Left lung (tissue), 10 donors: ENCODE results near the gene BCL2L14. TPM values are rescaled to one million over a fixed set of nuclear protein-coding genes. Genes with fewer than 3 reads are reported as not detected.
"Not testable (repeated sequence)": the region's sequence is repeated elsewhere in the genome, so short reads cannot be mapped to it uniquely, and the experiment has no call there.

Experiments
- ATAC-seq: fragments of 200-7000 bp; cut with Tn5 transposase; one replicate; pipeline ENCODE4 v1.9.1; 2020; ENCODE audit warnings: moderate library complexity
- DNase-seq, 4 donors: peaks; one replicate each; pipeline ENCODE4 v3.0.0-alpha.2; 2013 to 2020
- H3K27ac ChIP-seq, 2 donors: fragments of 200-600 bp; sonication (generic) in 1 of 2; one replicate each; pipeline versions ENCODE4 v1.5.0 to v1.8.0; 2020 to 2021
- H3K27me3 ChIP-seq, 2 donors: fragments of 200-600 bp; sonication (generic) in 1 of 2; one replicate each; pipeline versions ENCODE4 v1.5.0 to v1.8.0; 2020 to 2021
- H3K36me3 ChIP-seq, 2 donors: fragments of 200-600 bp; sonication (generic) in 1 of 2; one replicate each; pipeline versions ENCODE4 v1.5.0 to v1.8.0; 2020 to 2021
- H3K4me1 ChIP-seq, 2 donors: fragments of 200-600 bp; one replicate each; pipeline ENCODE4 v1.8.0; 2021
- H3K4me3 ChIP-seq, 2 donors: fragments of 200-600 bp; sonication (generic) in 1 of 2; one replicate each; pipeline versions ENCODE4 v1.5.0 to v1.8.0; 2020 to 2021; ENCODE audit warnings: mild to moderate bottlenecking in 1 of 2
- H3K9me3 ChIP-seq, 2 donors: fragments of 200-600 bp; sonication (generic) in 1 of 2; one replicate each; pipeline versions ENCODE4 v1.5.0 to v1.8.0; 2020 to 2021
- intact Hi-C, 2 donors: fragments of 100-400 bp; cut with DNase I; formaldehyde crosslinking; loops; one replicate each; pipeline versions ENCODE4 v1.11.2 to v1.14.2; 2022
- polyA plus RNA-seq, 6 donors: library from polyadenylated mRNA; unstranded; fragments of 120-200 nt; gene quantifications; one replicate each; pipeline ENCODE4 v1.2.1, GENCODE V29; 2013; ENCODE audit not compliant: insufficient read length in 6 of 6
- total RNA-seq, 2 donors: library from RNA; stranded (reverse); fragmentation: NEBNext Ultra II Directional; extraction: Animal tissue kit (Norgen Biotek cat#: 25700); gene quantifications; one replicate each; pipeline ENCODE4 v1.2.1, GENCODE V29; 2021
- TF ChIP-seq, protein P1 (sequence below), 2 donors: fragments of 200-600 bp; sonication (generic) in 1 of 2; IDR thresholded peaks; one replicate each; pipeline versions ENCODE4 v1.5.0 to v1.8.0; 2021; ENCODE audit warnings: antibody characterized with exemption in 2 of 2
- donor health status: DM: no; HTN: yes; CAD: no.
- donor health status: DM: no; HTN: no; CAD: no.

BCL2L14 gene
- total and polyA plus RNA-seq, 8 donors: 0.31 to 1.7 (median 0.69) TPM

DNA sequence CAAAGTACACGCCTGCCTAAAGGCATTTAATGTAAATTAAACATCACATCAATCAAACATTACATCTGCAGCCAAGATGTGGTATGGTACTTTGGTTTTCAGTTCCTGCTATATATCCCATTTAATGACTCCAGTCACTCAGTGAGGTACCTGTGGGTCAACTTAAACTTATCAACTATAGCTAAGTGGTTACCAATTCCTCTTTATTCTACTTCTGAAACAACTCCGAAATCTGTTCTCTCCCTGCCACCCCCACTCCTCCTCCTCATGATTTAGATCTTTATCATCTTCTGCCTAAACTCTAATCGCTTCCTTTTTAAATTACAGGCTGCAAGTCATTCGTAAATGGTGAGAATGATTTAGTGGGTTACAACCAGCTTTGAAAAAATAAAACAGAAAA lies 57.9 kb downstream of the BCL2L14 start:
- TF ChIP-seq, protein P1, sequence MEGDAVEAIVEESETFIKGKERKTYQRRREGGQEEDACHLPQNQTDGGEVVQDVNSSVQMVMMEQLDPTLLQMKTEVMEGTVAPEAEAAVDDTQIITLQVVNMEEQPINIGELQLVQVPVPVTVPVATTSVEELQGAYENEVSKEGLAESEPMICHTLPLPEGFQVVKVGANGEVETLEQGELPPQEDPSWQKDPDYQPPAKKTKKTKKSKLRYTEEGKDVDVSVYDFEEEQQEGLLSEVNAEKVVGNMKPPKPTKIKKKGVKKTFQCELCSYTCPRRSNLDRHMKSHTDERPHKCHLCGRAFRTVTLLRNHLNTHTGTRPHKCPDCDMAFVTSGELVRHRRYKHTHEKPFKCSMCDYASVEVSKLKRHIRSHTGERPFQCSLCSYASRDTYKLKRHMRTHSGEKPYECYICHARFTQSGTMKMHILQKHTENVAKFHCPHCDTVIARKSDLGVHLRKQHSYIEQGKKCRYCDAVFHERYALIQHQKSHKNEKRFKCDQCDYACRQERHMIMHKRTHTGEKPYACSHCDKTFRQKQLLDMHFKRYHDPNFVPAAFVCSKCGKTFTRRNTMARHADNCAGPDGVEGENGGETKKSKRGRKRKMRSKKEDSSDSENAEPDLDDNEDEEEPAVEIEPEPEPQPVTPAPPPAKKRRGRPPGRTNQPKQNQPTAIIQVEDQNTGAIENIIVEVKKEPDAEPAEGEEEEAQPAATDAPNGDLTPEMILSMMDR (IDR thresholded peaks at IDR 0.05): no peak
- no peak for DNase-seq
- ATAC-seq: no peak
- H3K4me1 ChIP-seq: no peaks in the 10 kb centered on the region
- no peak overlapping the region for H3K4me3 ChIP-seq
- peaks cover 4 to 13% of the 10 kb centered on the region in 2 donors for H3K36me3 ChIP-seq
- intact Hi-C loops: no loop called here
- no peaks in the 10 kb centered on the region for H3K27me3 ChIP-seq
- no peaks in the 10 kb centered on the region for H3K9me3 ChIP-seq
- no peak overlapping the region for H3K27ac ChIP-seq

DNA sequence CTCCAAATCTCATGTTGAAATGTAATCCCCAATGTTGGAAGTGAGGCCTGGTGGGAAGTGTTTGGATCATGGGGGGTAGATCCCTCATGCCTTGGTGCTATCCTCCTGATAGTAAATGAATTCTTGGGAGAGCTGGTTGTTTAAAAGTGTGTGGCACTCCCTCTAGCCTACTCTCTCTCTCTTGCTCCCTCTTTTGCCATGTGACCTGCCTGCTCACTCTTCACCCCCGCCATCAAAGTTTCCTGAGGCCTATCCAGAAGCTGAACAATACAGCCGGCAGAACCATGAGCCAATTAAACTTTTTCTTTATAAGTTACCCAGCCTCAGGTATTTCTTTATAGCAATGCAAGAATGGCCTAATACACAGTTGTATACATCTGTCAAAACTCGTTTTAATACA lies 62.5 kb downstream of the BCL2L14 start:
- Histone ChIP-seq H3K4me3 (no peak overlapping the region), H3K36me3 (peaks cover 0 to 8% of the 10 kb centered on the region in 2 donors), H3K27ac (no peak overlapping the region), H3K4me1 (no peaks in the 10 kb centered on the region), H3K9me3 (no peaks in the 10 kb centered on the region), H3K27me3 (no peaks in the 10 kb centered on the region)
- TF ChIP-seq, protein P1 (IDR thresholded peaks at IDR 0.05): no peak
- intact Hi-C loops: no loop called here
- ATAC-seq (peak; percentile 69), DNase-seq (no peak)

DNA sequence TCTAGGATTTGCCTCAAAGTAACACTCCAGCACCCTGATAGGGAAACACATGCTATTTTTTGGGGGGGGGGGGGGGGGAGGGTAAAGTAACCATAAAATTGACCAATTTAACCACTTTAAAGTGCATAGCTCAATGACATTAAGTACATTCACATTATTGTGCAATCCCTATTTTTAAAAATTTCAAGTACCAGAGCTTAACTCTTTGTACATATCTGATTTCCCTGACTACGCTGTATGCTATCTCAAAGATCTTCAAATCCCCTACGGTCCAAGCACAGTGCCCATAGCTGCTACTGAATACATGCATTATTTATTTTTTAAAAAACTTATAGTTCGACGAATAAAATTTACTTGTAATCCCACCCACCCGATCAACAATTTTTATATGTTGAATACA lies 63.0 kb downstream of the BCL2L14 start:
- intact Hi-C loops: no loop called here
- H3K9me3 ChIP-seq: no peaks in the 10 kb centered on the region
- H3K4me3 ChIP-seq: no peak overlapping the region
- peaks cover 0 to 8% of the 10 kb centered on the region in 2 donors for H3K36me3 ChIP-seq
- TF ChIP-seq, protein P1 (IDR thresholded peaks at IDR 0.05): no peak
- H3K4me1 ChIP-seq: no peaks in the 10 kb centered on the region
- peak; percentile 63 for ATAC-seq
- DNase-seq: no peak
- no peak overlapping the region for H3K27ac ChIP-seq
- H3K27me3 ChIP-seq: no peaks in the 10 kb centered on the region

DNA sequence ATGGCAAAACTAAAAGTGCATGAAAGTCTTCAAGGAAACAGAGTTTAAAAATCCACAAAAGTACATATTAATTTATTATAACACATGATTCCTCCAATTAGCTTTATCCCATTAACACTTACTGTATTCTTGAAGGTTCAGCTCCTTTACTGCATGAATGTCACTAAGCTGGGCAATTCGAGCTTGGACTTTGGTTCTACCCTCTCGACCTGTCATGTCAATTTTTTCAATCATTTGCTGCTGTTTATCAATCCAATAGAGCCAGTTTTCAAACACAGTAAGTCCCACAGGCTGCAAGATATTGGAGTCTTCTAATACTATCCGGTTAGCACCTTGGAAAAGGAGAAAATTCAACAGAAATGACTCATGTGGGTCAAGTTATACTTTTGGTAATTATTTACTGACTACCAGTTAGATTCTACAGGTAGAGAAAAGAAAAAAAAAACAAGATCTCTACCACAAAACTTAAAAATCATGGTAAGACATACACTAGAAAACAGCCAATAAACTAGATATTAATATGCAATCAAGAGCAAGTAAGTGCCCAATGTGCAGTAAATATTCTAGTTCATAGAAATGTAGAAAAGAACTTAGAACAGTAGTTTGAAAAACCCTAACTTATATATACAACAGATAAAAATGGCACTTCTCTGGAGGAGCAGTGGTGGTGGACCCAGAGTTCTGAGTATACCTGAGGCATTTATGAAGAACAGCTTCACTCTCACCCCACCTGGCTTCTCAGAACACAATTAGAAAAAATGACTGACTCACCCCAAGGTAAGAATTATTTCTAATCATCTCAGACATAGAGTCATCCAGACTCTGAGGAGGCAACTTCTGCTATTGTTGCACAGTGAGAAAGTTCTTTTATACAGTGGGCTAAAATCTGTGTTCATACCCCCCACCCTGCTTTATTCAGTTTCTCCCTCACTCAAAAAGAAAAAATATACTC lies 67.7 kb downstream of the BCL2L14 start:
- intact Hi-C loops: no loop called here
- Histone ChIP-seq H3K27ac (no peak overlapping the region), H3K4me3 (no peak overlapping the region), H3K4me1 (no peaks in the 10 kb centered on the region), H3K36me3 (no peaks in the 10 kb centered on the region), H3K27me3 (no peaks in the 10 kb centered on the region), H3K9me3 (no peaks in the 10 kb centered on the region)
- peak; percentile 12 for ATAC-seq
- no peak for DNase-seq
- TF ChIP-seq, protein P1 (IDR thresholded peaks at IDR 0.05): no peak

DNA sequence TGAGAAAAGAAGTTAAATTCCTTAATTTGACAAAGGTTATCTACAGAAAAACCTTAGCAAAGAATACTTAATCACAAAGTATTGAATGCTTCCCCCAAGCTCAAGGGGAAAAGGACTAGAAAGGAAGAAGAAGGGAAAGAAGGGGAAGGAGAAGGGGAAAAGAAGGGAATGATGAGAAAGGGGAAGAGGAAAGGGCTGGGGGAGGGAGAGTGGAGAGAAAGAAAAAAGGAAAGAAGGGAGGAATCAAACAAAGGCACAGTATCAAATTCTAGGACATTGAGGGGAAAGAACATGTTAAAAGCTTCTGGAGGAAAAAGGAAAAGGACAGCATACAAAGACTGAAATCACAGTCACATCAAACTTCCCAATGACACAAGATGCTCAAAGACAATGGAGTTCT lies 70.3 kb downstream of the BCL2L14 start:
- intact Hi-C loops: no loop called here
- Histone ChIP-seq H3K4me3 (no peak overlapping the region), H3K4me1 (no peaks in the 10 kb centered on the region), H3K27me3 (no peaks in the 10 kb centered on the region), H3K27ac (no peak overlapping the region), H3K36me3 (peaks cover 0 to 5% of the 10 kb centered on the region in 2 donors), H3K9me3 (no peaks in the 10 kb centered on the region)
- DNase-seq (no peak), ATAC-seq (no peak)
- TF ChIP-seq, protein P1 (IDR thresholded peaks at IDR 0.05): no peak

DNA sequence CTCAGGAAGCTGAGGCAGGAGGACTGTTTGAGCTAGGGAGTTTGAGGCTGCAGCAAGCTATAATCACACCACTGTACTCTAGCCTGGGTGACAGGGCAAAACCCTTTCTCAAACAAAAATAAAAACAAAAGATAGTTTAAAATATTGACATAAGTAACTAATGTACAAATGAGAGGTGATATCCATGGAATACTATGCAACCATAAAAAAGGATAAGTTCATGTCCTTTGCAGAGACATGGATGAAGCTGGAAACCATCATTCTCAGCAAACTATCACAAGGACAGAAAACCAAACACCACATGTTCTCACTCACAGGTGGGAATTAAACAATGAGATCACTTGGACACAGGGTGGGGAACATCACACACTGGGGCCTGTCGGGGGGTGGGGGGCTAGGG lies 73.8 kb downstream of the BCL2L14 start:
- H3K27me3 ChIP-seq, H3K4me3 ChIP-seq, DNase-seq, H3K9me3 ChIP-seq, ATAC-seq, H3K4me1 ChIP-seq, intact Hi-C loops, H3K27ac ChIP-seq: not testable (repeated sequence)
- H3K36me3 ChIP-seq: peaks cover 0 to 14% of the 10 kb centered on the region in 2 donors
